HG03045 (cell line): ENCODE measurements around the gene ANKRD61.
"Not testable (repeated sequence)": the region's sequence is repeated elsewhere in the genome, so short reads cannot be mapped to it uniquely, and the experiment has no call there.

Experiments used
- ATAC-seq: cut with Tn5 transposase; IDR thresholded peaks from one replicate; pipeline ENCODE4 v1.9.1; 2021; ENCODE audit warnings: mild to moderate bottlenecking, moderate library complexity; ENCODE audit not compliant: unreplicated experiment

ANKRD61 gene

DNA sequence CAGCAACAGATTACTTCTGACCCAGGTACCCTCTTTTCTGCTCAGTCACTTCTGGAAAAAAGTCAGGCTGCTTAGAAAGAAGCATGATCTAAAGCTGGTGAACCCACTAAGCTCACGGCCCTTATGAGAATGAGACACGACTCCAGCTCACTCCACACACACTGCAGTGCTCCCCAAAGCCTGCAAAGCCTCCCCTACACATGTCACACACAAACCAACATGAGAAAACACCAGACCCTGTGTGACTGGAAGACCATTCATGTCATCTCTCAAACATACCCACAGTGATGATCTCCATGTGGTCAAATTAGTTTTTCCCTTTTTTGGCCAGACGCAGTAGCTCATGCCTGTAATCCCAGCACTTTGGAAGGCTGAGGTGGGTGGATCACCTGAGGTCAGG, 391 bp downstream of the ANKRD61 start:
- ATAC-seq = no peak

DNA sequence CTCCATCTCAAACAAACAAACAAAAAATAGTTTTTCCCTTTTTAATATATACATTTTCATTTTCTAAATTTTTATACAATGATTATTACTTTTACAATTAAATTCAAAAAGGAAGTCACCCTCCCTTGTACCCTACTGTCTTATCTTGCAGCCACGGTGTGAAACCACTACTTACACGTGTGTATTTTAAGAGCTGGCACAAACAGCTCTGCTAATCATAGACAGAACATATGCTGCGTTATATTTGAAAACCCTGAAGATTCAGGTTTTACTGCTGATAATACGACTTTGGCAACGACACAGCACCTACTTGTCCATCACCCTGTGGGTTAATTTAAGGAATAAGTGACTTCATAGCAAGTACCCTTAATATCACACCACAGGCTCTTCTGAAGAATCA, 991 bp downstream of the ANKRD61 start:
- no peak for ATAC-seq

DNA sequence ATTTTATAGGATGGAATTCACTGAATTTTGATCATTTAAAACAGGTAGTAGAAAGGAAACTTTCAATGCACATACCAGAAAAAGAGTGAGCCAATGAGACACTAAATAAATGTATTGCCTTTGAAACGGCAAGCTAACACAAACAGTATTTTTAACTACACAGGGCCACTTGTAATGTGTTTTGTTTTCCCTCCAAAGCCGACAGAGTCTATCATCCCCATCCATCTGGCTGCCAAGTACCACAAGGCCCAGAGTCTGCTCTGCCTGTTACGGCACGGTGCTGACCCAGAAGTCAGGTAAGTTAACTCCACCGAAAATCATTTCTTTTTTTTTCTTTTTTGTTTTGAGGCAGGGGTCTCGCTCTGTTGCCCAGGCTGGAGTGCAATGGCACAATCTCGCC, 1.5 kb downstream of the ANKRD61 start:
- no peak for ATAC-seq

DNA sequence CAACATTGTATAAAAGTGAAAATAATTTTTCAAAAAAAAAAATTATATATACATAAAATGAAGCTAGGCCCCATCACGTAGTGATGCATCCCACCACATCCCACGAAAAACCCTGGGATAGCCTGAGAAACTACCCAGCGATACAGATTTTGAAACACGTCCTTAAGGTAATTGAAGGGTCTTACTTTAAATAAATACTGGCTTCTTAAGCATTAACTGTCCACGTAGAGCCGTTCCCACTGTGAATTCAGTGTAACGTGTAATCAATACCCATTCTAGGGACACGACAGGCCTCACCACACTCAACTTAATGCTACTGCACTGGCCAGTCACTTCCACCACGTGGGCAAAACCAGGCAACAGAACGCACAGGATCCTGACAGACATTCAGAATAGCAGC, 4.0 kb downstream of the ANKRD61 start:
- ATAC-seq = no peak

DNA sequence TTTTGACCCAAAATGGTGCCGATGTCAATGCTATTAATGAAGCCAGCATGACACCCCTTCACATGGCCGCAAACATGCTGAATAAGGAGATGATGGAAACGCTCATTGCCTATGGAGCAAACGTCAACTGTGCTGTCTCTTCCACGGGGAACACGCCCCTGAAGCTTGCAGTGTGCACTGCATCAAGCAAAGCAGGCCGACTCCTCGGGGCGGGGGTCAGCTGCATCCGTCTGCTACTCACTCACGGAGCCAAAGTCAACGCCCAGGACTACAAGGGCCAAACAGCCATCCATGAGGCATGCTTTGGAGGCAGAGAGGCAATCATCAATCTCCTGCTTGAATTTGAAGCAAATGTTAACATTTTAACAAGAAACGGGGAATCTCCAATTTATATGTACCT, 4.5 kb downstream of the ANKRD61 start:
- ATAC-seq = no peak

DNA sequence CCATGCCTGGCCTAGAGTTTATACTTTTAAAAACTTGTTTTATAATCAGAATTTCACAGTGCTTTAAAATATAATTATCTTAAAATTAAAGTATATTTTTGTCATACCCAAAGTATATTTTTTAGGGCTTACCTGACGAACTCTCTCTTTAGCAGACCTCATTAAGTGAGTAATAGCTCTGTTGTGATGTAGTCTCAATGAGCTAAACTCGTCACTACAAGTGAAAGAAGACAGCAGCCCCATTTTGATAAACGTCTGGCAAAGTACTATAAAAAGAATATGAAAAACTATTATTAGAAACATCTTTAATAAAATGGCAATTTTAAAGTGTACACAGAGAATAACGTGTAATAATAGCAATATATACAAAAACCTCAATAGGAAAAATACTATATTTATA, 18.6 kb downstream of the ANKRD61 start:
- ATAC-seq = no peak

DNA sequence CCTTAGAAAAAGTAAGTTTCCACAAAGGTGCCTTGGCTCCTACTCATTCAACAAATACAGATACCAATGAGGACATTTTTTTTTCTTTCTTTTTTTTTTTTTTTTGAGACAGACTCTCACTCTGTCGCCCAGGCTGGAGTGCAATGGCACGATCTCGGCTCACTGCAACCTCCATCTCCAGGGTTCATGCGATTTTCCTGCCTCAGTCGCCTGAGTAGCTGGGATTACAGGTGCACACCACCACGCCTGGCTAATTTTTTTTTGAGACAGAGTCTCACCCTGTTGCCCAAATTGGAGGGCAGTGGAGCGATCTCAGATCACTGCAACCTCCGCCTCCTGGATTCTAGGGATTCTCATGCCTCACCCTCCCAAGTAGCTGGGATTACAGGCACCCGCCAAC, 20.0 kb downstream of the ANKRD61 start:
- not testable (repeated sequence) for ATAC-seq

DNA sequence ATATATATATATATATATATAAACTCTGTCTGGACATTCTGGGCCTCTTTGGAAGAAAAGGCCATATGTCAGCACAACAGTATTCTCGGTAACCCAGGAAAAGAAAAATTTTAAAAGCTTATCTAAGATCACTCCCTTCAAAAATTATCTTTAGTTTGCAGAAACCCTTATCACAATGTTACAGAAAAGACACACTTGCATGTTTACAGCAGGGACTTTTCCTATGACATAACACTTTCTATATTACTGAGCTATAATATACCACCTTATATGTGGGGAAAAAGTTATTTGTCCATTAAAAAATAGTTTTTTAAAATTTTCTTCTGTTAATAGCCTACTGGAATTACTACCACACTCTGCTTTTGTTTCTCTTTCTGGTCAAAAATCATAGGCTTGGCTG, 25.4 kb downstream of the ANKRD61 start:
- no peak for ATAC-seq

DNA sequence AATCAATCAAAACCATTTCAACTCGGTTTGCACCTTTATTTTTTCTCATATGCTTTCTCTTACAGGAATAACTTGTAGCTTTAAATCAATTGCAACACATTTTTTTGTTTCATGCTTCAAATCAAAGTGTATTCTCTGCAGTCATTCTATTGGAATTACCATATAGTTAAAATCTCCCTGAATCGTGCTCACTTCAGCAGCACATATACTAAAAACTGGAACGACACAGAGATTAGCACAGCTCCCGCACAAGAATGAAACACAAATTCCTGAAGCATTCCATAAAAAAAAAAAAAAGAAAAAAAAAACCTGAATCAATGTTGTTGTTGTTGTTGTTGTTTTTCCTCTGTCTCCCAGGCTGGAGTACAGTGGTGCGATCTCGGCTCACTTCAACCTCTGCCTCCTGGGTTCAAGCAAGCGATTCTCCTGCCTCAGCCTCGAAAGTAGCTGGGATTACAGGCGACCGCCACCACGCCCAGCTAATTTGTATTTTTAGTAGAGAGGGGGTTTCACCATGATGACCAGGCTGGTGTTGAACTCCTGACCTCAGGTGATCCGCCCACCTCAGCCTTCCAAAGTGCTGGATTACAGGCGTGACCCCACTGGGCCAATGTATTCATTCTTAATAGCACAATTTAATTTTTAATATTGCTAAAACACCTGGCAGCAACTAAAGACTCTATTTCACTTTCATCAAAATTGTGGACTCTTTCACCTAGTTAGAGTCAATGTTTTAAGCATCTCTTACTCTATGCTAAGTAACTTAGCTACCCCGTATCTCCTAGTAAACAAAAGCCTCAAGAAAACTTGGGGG, 26.3 kb downstream of the ANKRD61 start:
- no peak for ATAC-seq

DNA sequence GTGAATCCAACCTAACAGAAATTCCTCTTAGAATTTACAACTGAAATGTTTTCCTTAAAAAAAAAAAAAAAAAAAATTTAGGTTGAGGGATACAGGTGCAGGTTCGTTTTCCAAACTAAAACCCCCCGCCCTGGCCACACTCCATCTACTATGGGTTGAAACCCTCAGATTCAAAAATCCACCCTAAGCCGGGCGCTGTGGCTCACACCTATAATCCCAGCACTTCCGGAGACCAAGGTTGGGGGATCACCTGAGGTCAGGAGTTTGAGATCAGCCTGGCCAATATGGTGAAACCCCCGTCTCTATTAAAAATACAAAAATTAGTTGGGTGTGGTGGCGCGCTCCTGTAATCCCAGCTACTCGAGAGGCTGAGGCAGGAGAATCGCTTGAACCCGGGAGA, 28.8 kb downstream of the ANKRD61 start:
- not testable (repeated sequence) for ATAC-seq

DNA sequence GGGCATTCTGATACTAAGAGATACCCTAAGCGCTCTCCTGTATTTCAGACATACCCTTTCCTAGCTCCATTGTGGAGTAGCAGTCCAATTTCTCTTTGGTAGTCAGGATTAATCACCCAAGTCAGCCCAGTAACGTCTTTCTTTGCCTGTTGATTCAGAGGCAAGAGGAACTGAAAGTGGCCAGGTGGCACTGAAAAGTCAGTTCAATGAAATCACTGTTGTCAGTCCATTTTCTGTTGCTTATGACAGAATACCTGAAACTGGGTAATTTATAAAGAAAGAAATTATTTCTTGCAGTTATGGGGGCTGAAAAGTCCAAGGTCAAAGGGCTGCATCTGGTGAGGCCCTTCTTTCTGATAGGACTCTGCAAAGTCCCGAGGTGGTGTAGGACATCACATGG, 40.2 kb downstream of the ANKRD61 start:
- ATAC-seq = no peak

DNA sequence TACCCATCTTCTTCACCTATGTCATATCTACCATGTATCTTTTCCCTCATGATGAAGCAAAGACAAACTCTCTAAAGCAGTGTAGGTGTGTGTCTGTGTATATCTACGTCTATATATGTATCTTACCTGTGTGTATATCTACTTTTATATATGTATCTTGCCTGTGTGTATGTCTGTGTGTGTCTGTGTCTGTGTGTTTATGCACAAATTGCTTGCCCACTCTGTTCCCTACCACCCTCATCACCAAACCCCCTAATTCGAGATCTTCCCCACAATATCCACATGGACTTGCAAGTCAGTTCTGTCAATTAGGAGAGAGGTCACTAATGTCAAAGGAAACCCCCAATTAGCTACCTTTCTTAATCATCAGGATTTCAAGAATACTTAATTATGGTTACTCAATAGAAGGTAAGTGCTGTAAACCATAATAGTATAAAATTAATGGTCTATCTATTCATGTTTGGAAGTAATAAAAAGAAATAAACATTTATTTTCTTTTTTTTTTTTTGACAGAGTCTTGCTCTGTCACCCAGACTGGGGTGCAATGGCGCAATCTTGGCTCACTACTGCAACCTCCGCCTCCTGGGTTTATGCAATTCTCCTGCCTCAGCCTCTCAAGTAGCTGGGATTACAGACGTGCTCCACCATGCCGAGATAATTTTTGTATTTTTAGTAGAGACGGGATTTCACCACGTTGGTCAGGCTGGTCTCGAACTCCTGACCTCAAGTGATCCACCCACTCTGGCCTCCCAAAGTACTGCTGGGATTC, 43.6 kb downstream of the ANKRD61 start:
- ATAC-seq = no peak

DNA sequence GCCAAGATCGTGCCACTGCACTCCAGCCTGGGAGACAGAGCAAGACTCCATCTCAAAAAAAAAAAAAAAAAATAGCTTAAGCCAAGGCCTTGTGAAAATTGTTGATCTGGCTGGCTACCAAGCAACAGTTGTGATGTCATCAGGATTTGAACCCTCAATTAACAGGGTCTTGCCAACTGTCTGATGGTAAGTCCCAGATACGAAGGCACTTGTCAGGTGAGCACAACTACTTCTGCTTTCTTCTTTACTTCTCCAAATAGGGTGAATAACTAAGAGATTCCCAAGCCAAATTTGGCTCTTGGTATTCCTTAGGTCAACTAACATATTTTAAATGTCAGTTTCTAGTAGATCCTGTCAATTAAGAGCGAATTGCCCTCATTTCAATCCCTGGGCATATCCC, 47.4 kb downstream of the ANKRD61 start:
- no peak for ATAC-seq

DNA sequence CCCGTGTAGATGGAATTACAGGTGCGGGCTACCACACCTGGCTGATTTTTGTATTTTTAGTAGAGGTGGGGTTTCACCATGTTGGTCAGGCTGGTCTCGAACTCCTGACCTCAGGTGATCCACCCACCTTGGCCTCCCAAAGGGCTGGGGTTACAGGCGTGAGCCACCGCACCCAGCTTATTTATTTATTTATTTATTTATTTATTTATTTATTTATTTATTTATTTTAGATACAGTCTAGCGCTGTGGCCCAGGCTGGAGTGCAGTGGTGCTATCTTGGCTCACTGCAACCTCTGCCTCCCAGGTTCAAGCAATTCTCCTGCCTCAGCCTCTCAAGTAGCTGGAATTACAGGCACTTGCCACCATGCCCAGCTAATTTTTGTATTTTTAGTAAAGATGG, 51.9 kb downstream of the ANKRD61 start:
- ATAC-seq = not testable (repeated sequence)
